ENCODE data around the gene PRPF40A. TPM values are rescaled to one million over a fixed set of nuclear protein-coding genes. Genes with fewer than 3 reads are reported as not detected.

PRPF40A gene
- total and polyA plus RNA-seq, 2 experiments from 2014 or later = 86.1 to 112 TPM

DNA sequence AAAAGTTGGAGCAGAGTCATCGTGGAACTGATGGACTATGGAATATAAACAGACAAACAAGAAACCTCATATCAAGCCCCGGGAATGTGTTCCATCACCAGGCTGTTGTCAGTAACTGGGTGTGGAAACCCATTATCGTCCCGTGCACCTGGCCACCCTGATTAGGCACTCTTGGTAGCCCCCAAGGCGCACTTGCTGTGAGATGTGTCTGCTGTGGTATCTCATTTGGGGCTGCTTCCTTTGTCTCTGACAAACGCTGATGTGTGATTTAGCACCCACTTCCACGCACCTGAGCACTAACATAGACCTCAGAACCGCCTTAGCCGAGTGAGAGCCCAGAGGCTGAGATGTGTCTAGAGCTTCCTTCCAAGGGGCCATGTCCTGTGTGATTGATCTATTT, 96.3 kb downstream of the PRPF40A start:
- TF ChIP-seq EZH2 (IDR thresholded peaks at IDR 0.05; ENCODE audit: insufficient read depth, poor library complexity, severe bottlenecking) = no peak
- TF ChIP-seq EZH2phosphoT487 (IDR thresholded peaks at IDR 0.05; ENCODE audit: insufficient read depth, low read depth) = no peak
- Histone ChIP-seq H3K27ac (no peak overlapping the region), H3K9ac (no peak overlapping the region), H3K4me1 (ENCODE audit: insufficient read depth) (no peaks in the 10 kb centered on the region), H3K36me3 (ENCODE audit: low read depth) (peaks cover 16% of the 10 kb centered on the region; the same call in 1 of the 2 replicates), H2AFZ (no peak overlapping the region), H3F3A (ENCODE audit: insufficient read depth) (no peaks in the 10 kb centered on the region), H3K4me2 (ENCODE audit: unreplicated experiment) (no peak overlapping the region), H3K9me2 (ENCODE audit: insufficient read depth) (no peaks in the 10 kb centered on the region), H3K79me2 (ENCODE audit: insufficient read depth) (no peaks in the 10 kb centered on the region), H3K9me3 (ENCODE audit: low read depth) (no peaks in the 10 kb centered on the region), H3K4me3 (no peak overlapping the region), H3K27me3 (replicated peaks; ENCODE audit: insufficient read depth) (no peaks in the 10 kb centered on the region), H4K20me1 (ENCODE audit: insufficient read depth) (no peaks in the 10 kb centered on the region)
- in situ Hi-C loops (cut with MboI) = loop anchor here (5.0 kb wide), 1 partner anchor 429 kb away; no protein-coding TSS in a partner anchor
- no peak for DNase-seq
- 97% methylated on average over 9 of the region's 9 CpGs for WGBS, 2 experiments (ENCODE audit: low coverage in 1 of 2, low lambda C conversion rate in 2 of 2, missing lambda C conversion rate in 2 of 2)

DNA sequence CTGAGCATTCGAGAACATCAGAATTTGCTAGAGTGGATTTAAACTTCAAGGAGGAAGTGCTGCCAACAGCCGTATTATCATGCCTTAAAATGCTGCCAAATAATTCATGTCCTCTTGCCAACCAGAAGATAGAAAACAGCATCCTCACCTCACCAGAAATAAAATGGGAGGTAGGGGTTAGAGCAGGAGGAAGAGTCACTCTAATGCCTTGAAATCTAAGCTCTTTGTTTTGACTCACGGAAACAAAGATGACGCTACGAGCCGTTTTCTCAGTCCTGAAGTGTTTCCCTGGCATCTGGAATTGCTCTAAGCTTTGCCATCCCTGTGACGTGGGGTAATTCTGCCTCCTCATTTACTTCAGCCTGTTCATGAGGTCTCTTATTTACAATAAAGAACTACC, 97.1 kb downstream of the PRPF40A start:
- Histone ChIP-seq H3K4me1 (ENCODE audit: insufficient read depth) (no peaks in the 10 kb centered on the region), H3K36me3 (ENCODE audit: low read depth) (peaks cover 13% of the 10 kb centered on the region; the same call in 1 of the 2 replicates)
- in situ Hi-C loops (cut with MboI) = loop anchor here (5.0 kb wide), 1 partner anchor 428 kb away; no protein-coding TSS in a partner anchor

DNA sequence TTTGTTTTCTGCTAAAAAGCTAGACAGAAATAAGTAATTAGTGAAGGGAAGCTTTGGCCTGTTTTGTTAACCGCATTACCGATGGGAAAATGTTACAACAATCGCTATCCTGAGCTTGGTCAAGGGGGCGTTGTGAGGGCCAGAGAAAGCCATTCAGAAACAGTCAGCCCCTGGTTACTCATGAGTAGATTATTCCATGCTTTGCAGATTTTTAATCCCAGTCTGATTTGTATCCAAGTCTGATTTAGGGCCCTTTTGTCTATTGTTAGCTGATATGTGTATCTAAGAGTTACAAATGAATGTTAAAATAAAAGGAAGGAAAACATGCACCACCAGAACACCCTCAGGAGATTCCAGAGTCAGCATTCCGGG, 99.1 kb downstream of the PRPF40A start:
- no peak overlapping the region for H2AFZ ChIP-seq
- no peak for DNase-seq
- H3K27ac ChIP-seq = no peak overlapping the region
- H3K9me3 ChIP-seq (ENCODE audit: low read depth) = no peaks in the 10 kb centered on the region
- H3F3A ChIP-seq (ENCODE audit: insufficient read depth) = no peaks in the 10 kb centered on the region
- H3K9me2 ChIP-seq (ENCODE audit: insufficient read depth) = no peaks in the 10 kb centered on the region
- no peak overlapping the region for H3K4me2 ChIP-seq (ENCODE audit: unreplicated experiment)
- in situ Hi-C loops (cut with MboI) = no loop called here
- peaks cover 13% of the 10 kb centered on the region; the same call in 1 of the 2 replicates for H3K36me3 ChIP-seq (ENCODE audit: low read depth)
- no peaks in the 10 kb centered on the region for H4K20me1 ChIP-seq (ENCODE audit: insufficient read depth)
- no peak overlapping the region for H3K9ac ChIP-seq
- peaks cover 5% of the 10 kb centered on the region for H3K4me1 ChIP-seq (ENCODE audit: insufficient read depth)
- TF ChIP-seq EZH2 (IDR thresholded peaks at IDR 0.05; ENCODE audit: insufficient read depth, poor library complexity, severe bottlenecking) = no peak
- H3K79me2 ChIP-seq (ENCODE audit: insufficient read depth) = no peaks in the 10 kb centered on the region
- no peak overlapping the region for H3K4me3 ChIP-seq
- no peaks in the 10 kb centered on the region for H3K27me3 ChIP-seq (replicated peaks; ENCODE audit: insufficient read depth)
- 75 to 78% methylated on average over 5 of the region's 5 CpGs for WGBS, 2 experiments (ENCODE audit: low coverage in 1 of 2, low lambda C conversion rate in 2 of 2, missing lambda C conversion rate in 2 of 2)

More for the DNA sequence above, 97.1 kb downstream of the PRPF40A start:
- Histone ChIP-seq H3K9me2 (ENCODE audit: insufficient read depth) (no peaks in the 10 kb centered on the region), H3K27me3 (replicated peaks; ENCODE audit: insufficient read depth) (no peaks in the 10 kb centered on the region), H2AFZ (no peak overlapping the region), H3K4me3 (no peak overlapping the region), H3K4me2 (ENCODE audit: unreplicated experiment) (no peak overlapping the region), H3K9ac (no peak overlapping the region), H3F3A (ENCODE audit: insufficient read depth) (no peaks in the 10 kb centered on the region), H4K20me1 (ENCODE audit: insufficient read depth) (no peaks in the 10 kb centered on the region), H3K79me2 (ENCODE audit: insufficient read depth) (no peaks in the 10 kb centered on the region), H3K27ac (no peak overlapping the region), H3K9me3 (ENCODE audit: low read depth) (no peaks in the 10 kb centered on the region)
- TF ChIP-seq EZH2 (IDR thresholded peaks at IDR 0.05; ENCODE audit: insufficient read depth, poor library complexity, severe bottlenecking) = no peak
- TF ChIP-seq EZH2phosphoT487 (IDR thresholded peaks at IDR 0.05; ENCODE audit: insufficient read depth, low read depth) = no peak
- WGBS, 2 experiments (ENCODE audit: low coverage in 1 of 2, low lambda C conversion rate in 2 of 2, missing lambda C conversion rate in 2 of 2) = 87 to 91% methylated on average over 7 of the region's 7 CpGs
- DNase-seq = no peak

- Histone ChIP-seq H3K9me3 (ENCODE audit: low read depth) (no peaks in the 10 kb centered on the region), H3K4me1 (ENCODE audit: insufficient read depth) (peaks cover 10% of the 10 kb centered on the region), H3K9ac (no peak overlapping the region), H4K20me1 (ENCODE audit: insufficient read depth) (no peaks in the 10 kb centered on the region), H3K27me3 (replicated peaks; ENCODE audit: insufficient read depth) (no peaks in the 10 kb centered on the region), H3K9me2 (ENCODE audit: insufficient read depth) (no peaks in the 10 kb centered on the region), H3F3A (ENCODE audit: insufficient read depth) (no peaks in the 10 kb centered on the region), H3K27ac (no peak overlapping the region), H3K79me2 (ENCODE audit: insufficient read depth) (no peaks in the 10 kb centered on the region), H2AFZ (no peak overlapping the region), H3K4me2 (ENCODE audit: unreplicated experiment) (no peak overlapping the region), H3K4me3 (no peak overlapping the region), H3K36me3 (ENCODE audit: low read depth) (peaks cover 13% of the 10 kb centered on the region; the same call in 1 of the 2 replicates)
- in situ Hi-C loops (cut with MboI) = no loop called here
- TF ChIP-seq EZH2phosphoT487 (IDR thresholded peaks at IDR 0.05; ENCODE audit: insufficient read depth, low read depth) (no peak), EZH2 (IDR thresholded peaks at IDR 0.05; ENCODE audit: insufficient read depth, poor library complexity, severe bottlenecking) (no peak)
- DNase-seq = no peak
- 86 to 90% methylated on average over 4 of the region's 4 CpGs for WGBS, 2 experiments (ENCODE audit: low coverage in 1 of 2, low lambda C conversion rate in 2 of 2, missing lambda C conversion rate in 2 of 2)
Observed at GRCh38 chr2:152617456-152618192, 99.6 kb downstream of the PRPF40A start.
